ENCODE results near the gene SHISAL2A. TPM values are rescaled to one million over a fixed set of nuclear protein-coding genes. Genes with fewer than 3 reads are reported as not detected.

Gene SHISAL2A
- total and polyA plus RNA-seq, 10 of the 15 experiments (the other 5 are each of a cell fraction or from before 2014, with no cell fraction given), result 0.18 to 0.67 (median 0.45) TPM

DNA sequence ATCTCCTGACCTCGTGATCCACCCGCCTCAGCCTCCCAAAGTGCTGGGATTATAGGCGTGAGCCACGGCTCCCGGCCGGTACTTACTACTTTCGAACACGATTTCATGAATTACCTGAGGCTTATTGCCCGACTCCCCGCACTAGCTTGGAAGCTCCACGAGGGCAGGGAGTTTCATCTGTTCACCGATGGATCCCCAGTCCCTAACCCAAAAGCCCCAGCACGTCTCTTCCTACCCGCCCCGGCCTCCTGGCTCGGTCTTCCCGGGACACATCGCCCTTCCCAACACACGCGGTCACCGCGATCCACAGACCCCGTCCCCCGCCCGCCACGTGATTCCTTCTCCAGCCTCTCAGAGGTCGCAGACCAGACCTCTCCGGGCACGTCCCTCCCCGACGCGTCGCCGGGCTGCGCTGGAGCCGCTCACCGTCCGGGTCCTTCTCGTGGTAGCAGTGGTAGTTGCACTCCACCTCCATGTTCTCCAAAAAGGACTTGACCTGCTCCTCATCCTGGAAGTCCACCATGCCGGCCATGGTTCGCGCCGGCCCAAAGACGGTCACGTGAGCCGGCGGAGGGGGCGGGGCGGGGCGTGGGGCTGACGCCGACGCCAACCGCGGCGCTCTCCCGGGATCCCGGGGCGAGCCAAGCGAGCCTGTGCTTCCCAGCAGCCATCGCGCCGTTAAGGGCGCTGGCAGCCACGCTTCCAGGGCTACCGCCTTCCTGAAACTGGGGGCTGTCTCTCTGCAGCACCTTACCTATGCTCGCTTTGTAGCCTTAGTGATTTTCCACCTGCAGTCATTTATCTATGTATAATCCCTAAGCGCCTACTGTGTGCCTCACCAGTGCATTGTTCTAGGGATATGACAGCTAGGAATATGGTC lies 65.1 kb downstream of the SHISAL2A start, which contains the start of gene COA7:
COA7 (minus strand) TSS at position 553 of the 880 bp plus-strand sequence; CDS start at position 532, 21 bp downstream.
- no peaks in the 10 kb centered on the region for H4K20me1 ChIP-seq (ENCODE audit: control insufficient read depth, insufficient read depth)
- H3K9me3 ChIP-seq (replicated peaks; ENCODE audit: control insufficient read depth, insufficient read depth, low read length), result no peaks in the 10 kb centered on the region
- intact Hi-C loops (cut with micrococcal nuclease; ENCODE audit: unreplicated experiment) (no loop called here), in situ Hi-C loops (cut with MboI) (no loop called here)
- WGBS (ENCODE audit: insufficient coverage, insufficient replicate concordance, low lambda C conversion rate, missing lambda C conversion rate), result under 1% methylated on average over 53 of the region's 68 CpGs
- H3K36me3 ChIP-seq (ENCODE audit: control insufficient read depth in 2 of 2, insufficient read depth in 2 of 2, low read length in 1 of 2), result no peaks in the 10 kb centered on the region
- ATAC-seq, result peak; percentile 70
- H3K4me1 ChIP-seq (ENCODE audit: control insufficient read depth, insufficient read depth, low read length), result no peaks in the 10 kb centered on the region; the same call in 1 of the 2 replicates
- H3K27ac ChIP-seq (ENCODE audit: control insufficient read depth, insufficient read depth), result peak within 1 kb of the TSS; percentile 80
- peaks cover 27% of the 10 kb centered on the region for H3K79me2 ChIP-seq (ENCODE audit: control insufficient read depth, insufficient read depth, low read length)
- DNase-seq (ENCODE audit: low read depth, low spot score), result peak; percentile 23
- FAIRE-seq, result no peak
- H3K27me3 ChIP-seq (replicated peaks in 1 of 2; ENCODE audit: control insufficient read depth in 2 of 2, insufficient read depth in 2 of 2, low read length in 1 of 2), result no peaks in the 10 kb centered on the region
- no TSS peak for BruUV-seq (replicated peaks)
- peak within 1 kb of the TSS; percentile 81 for H2AFZ ChIP-seq (ENCODE audit: control insufficient read depth, low read depth, low read length)
- H3K4me2 ChIP-seq (ENCODE audit: control insufficient read depth, insufficient read depth), result peak within 1 kb of the TSS; percentile 90
- H3K9ac ChIP-seq (ENCODE audit: control insufficient read depth, insufficient read depth, low read length), result peak within 1 kb of the TSS; percentile 74
- peak within 1 kb of the TSS; percentile 75 for H3K4me3 ChIP-seq
- ChIA-PET CTCF (interaction anchor here (0.7 to 2.2 kb wide), 5 partner anchors 10 to 484 kb away, joined by 3 to 11 read pairs (median 6); no protein-coding TSS in a partner anchor), RAD21 (ENCODE audit: unreplicated experiment) (interaction anchor here (2.0 kb wide), 1 partner anchor 224 kb away, joined by 5 read pairs; the partner anchor contains the start of gene ECHDC2), POLR2A (no interaction called here), SMC1A (ENCODE audit: uncharacterized antibody, unreplicated experiment) (interaction anchor here (0.6 to 1.6 kb wide), 5 partner anchors 11 to 486 kb away, joined by 3 to 4 read pairs (median 3); no protein-coding TSS in a partner anchor)
- TF ChIP-seq CREM (IDR thresholded peaks at IDR 0.05; ENCODE audit: low read depth) (0 out of 2 replicates have a peak, but pooled peaks have one; percentile 11), POLR2AphosphoS5 (IDR thresholded peaks at IDR 0.05; ENCODE audit: low read length) (peak; percentile 50; the same call in 1 of the 2 replicates), ZNF207 (IDR thresholded peaks at IDR 0.05; ENCODE audit: borderline replicate concordance) (0 out of 2 replicates have a peak, but pooled peaks have one; percentile 29), RELA (IDR thresholded peaks at IDR 0.05; ENCODE audit: borderline replicate concordance, partially characterized antibody) (peak; percentile 35), NFYA (IDR thresholded peaks at IDR 0.05; ENCODE audit: borderline replicate concordance, low read depth, low read length) (no peak), IKZF1 (conservative IDR thresholded peaks at IDR 0.05) (peak; percentile 74), CREB1 (IDR thresholded peaks at IDR 0.05; ENCODE audit: low read depth) (peak; percentile 31; the same call in 1 of the 2 replicates), MEF2B (IDR thresholded peaks at IDR 0.05; ENCODE audit: partially characterized antibody, poor library complexity, severe bottlenecking) (peak; percentile 29), POLR2A (IDR thresholded peaks at IDR 0.05; ENCODE audit: low read depth, low read length) (peak; percentile 74), HDAC2 (IDR thresholded peaks at IDR 0.05) (no peak), FOS (IDR thresholded peaks at IDR 0.05; ENCODE audit: borderline replicate concordance, extremely low read depth, insufficient read length) (no peak), BHLHE40 (IDR thresholded peaks at IDR 0.05; ENCODE audit: borderline replicate concordance in 1 of 2, low read depth in 2 of 2, low read length in 1 of 2) (peak; percentile 82 to 95)
- TF ChIP-seq, protein P1, sequence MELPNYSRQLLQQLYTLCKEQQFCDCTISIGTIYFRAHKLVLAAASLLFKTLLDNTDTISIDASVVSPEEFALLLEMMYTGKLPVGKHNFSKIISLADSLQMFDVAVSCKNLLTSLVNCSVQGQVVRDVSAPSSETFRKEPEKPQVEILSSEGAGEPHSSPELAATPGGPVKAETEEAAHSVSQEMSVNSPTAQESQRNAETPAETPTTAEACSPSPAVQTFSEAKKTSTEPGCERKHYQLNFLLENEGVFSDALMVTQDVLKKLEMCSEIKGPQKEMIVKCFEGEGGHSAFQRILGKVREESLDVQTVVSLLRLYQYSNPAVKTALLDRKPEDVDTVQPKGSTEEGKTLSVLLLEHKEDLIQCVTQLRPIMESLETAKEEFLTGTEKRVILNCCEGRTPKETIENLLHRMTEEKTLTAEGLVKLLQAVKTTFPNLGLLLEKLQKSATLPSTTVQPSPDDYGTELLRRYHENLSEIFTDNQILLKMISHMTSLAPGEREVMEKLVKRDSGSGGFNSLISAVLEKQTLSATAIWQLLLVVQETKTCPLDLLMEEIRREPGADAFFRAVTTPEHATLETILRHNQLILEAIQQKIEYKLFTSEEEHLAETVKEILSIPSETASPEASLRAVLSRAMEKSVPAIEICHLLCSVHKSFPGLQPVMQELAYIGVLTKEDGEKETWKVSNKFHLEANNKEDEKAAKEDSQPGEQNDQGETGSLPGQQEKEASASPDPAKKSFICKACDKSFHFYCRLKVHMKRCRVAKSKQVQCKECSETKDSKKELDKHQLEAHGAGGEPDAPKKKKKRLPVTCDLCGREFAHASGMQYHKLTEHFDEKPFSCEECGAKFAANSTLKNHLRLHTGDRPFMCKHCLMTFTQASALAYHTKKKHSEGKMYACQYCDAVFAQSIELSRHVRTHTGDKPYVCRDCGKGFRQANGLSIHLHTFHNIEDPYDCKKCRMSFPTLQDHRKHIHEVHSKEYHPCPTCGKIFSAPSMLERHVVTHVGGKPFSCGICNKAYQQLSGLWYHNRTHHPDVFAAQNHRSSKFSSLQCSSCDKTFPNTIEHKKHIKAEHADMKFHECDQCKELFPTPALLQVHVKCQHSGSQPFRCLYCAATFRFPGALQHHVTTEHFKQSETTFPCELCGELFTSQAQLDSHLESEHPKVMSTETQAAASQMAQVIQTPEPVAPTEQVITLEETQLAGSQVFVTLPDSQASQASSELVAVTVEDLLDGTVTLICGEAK (IDR thresholded peaks at IDR 0.05; ENCODE audit: borderline replicate concordance), result no peak
- TF ChIP-seq, protein P2, sequence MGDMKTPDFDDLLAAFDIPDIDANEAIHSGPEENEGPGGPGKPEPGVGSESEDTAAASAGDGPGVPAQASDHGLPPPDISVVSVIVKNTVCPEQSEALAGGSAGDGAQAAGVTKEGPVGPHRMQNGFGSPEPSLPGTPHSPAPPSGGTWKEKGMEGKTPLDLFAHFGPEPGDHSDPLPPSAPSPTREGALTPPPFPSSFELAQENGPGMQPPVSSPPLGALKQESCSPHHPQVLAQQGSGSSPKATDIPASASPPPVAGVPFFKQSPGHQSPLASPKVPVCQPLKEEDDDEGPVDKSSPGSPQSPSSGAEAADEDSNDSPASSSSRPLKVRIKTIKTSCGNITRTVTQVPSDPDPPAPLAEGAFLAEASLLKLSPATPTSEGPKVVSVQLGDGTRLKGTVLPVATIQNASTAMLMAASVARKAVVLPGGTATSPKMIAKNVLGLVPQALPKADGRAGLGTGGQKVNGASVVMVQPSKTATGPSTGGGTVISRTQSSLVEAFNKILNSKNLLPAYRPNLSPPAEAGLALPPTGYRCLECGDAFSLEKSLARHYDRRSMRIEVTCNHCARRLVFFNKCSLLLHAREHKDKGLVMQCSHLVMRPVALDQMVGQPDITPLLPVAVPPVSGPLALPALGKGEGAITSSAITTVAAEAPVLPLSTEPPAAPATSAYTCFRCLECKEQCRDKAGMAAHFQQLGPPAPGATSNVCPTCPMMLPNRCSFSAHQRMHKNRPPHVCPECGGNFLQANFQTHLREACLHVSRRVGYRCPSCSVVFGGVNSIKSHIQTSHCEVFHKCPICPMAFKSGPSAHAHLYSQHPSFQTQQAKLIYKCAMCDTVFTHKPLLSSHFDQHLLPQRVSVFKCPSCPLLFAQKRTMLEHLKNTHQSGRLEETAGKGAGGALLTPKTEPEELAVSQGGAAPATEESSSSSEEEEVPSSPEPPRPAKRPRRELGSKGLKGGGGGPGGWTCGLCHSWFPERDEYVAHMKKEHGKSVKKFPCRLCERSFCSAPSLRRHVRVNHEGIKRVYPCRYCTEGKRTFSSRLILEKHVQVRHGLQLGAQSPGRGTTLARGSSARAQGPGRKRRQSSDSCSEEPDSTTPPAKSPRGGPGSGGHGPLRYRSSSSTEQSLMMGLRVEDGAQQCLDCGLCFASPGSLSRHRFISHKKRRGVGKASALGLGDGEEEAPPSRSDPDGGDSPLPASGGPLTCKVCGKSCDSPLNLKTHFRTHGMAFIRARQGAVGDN (IDR thresholded peaks at IDR 0.05), result peak; percentile 68
